Neural cell (in vitro differentiated cells): ENCODE results near the gene HK1. TPM values are rescaled to one million over a fixed set of nuclear protein-coding genes. Genes with fewer than 3 reads are reported as not detected.

ENCODE experiments used
- H2AFZ ChIP-seq: fragments of 200-600, 300-800 bp; sonication (generic), shearing (Covaris generic); 2 replicates; pipeline ENCODE4 v1.6.0; 2014; ENCODE audit warnings: low read depth, mild to moderate bottlenecking, antibody characterized with exemption, low read length, moderate library complexity
- H3F3A ChIP-seq: fragments of 200-600 bp; shearing (Covaris generic); 2 replicates; pipeline ENCODE4 v1.6.1; 2016; ENCODE audit warnings: mild to moderate bottlenecking, moderate library complexity, mixed read lengths, antibody characterized with exemption, low read length; ENCODE audit not compliant: insufficient read depth, poor library complexity, severe bottlenecking
- H3K27ac ChIP-seq: fragments of 200-600, 300-800 bp; sonication (generic), shearing (Covaris generic); 2 replicates; pipeline ENCODE4 v1.5.1; 2014; ENCODE audit warnings: mild to moderate bottlenecking, low read length, moderate library complexity
- H3K27me3 ChIP-seq: fragments of 300-800, 200-600 bp; sonication (generic), shearing (Covaris generic); 2 replicates; pipeline ENCODE4 v1.6.0; 2014; ENCODE audit warnings: mild to moderate bottlenecking, low read depth, low read length, moderate library complexity; ENCODE audit not compliant: insufficient read depth
- H3K36me3 ChIP-seq: fragments of 300-800, 200-600 bp; sonication (generic), shearing (Covaris generic); 2 replicates; pipeline ENCODE4 v1.5.1; 2014; ENCODE audit warnings: mild to moderate bottlenecking, antibody characterized with exemption, low read length, moderate library complexity; ENCODE audit not compliant: insufficient read depth
- H3K4me2 ChIP-seq: fragments of 300-800, 200-600 bp; sonication (generic), shearing (Covaris generic); 2 replicates; pipeline ENCODE4 v1.6.0; 2014; ENCODE audit warnings: mild to moderate bottlenecking, low read length
- H3K4me3 ChIP-seq: fragments of 300-800, 200-600 bp; sonication (generic), shearing (Covaris generic); 2 replicates; pipeline ENCODE4 v1.5.1; 2014; ENCODE audit warnings: mild to moderate bottlenecking, low read length, moderate library complexity
- H3K79me2 ChIP-seq: fragments of 200-600 bp; shearing (Covaris generic); replicated peaks from 2 replicates; pipeline ENCODE4 v1.6.0; 2014; ENCODE audit warnings: mild to moderate bottlenecking, low read length, moderate library complexity; ENCODE audit not compliant: insufficient read depth
- H3K9ac ChIP-seq: fragments of 300-800, 200-600 bp; sonication (generic), shearing (Covaris generic); 2 replicates; pipeline ENCODE4 v1.6.1; 2016; ENCODE audit warnings: mild to moderate bottlenecking, low read length, mixed read lengths
- H3K9me2 ChIP-seq: fragments of 200-600 bp; shearing (Covaris generic); 2 replicates; pipeline ENCODE4 v1.6.1; 2016; ENCODE audit warnings: mild to moderate bottlenecking, low read length, mixed read lengths; ENCODE audit not compliant: insufficient read depth
- H3K9me3 ChIP-seq: fragments of 200-600, 300-800 bp; sonication (generic), shearing (Covaris generic); 2 replicates; pipeline ENCODE4 v1.6.1; 2016; ENCODE audit warnings: mild to moderate bottlenecking, mixed run types, low read length, moderate library complexity, mixed read lengths
- H4K20me1 ChIP-seq: fragments of 200-600 bp; shearing (Covaris generic); 2 replicates; pipeline ENCODE4 v1.6.1; 2016; ENCODE audit warnings: mild to moderate bottlenecking, mixed run types; ENCODE audit not compliant: insufficient read depth
- CTCF ChIP-seq: fragments of 450-650 bp; IDR thresholded peaks from 2 replicates; pipeline ENCODE4 v1.5.1; 2014; ENCODE audit warnings: antibody characterized with exemption, mild to moderate bottlenecking, moderate library complexity; ENCODE audit not compliant: poor library complexity, severe bottlenecking
- EP300 ChIP-seq: fragments of 450-650 bp; conservative IDR thresholded peaks from 2 replicates; pipeline ENCODE4 v1.6.1; 2014; ENCODE audit warnings: antibody characterized with exemption, mild to moderate bottlenecking, moderate library complexity; ENCODE audit not compliant: poor library complexity, severe bottlenecking
- EZH2 ChIP-seq: fragments of 200-600, 300-800 bp; shearing (Covaris generic), sonication (generic); IDR thresholded peaks from 2 replicates; pipeline ENCODE4 v1.6.1; 2014; ENCODE audit warnings: antibody characterized with exemption, low read length, borderline replicate concordance, mild to moderate bottlenecking; ENCODE audit not compliant: insufficient read depth, poor library complexity, severe bottlenecking
- MXI1 ChIP-seq: fragments of 450-650 bp; conservative IDR thresholded peaks from 2 replicates; pipeline ENCODE4 v1.6.1; 2014; ENCODE audit warnings: antibody characterized with exemption, mild to moderate bottlenecking; ENCODE audit not compliant: poor library complexity, severe bottlenecking
- POLR2AphosphoS5 ChIP-seq: IDR thresholded peaks from 2 replicates; pipeline ENCODE4 v1.6.1; 2012
- RAD21 ChIP-seq: fragments of 450-650 bp; conservative IDR thresholded peaks from 2 replicates; pipeline ENCODE4 v1.6.1; 2014; ENCODE audit warnings: antibody characterized with exemption, mild to moderate bottlenecking, moderate library complexity
- REST ChIP-seq: IDR thresholded peaks from 2 replicates; pipeline ENCODE4 v1.6.1; 2012; ENCODE audit warnings: borderline replicate concordance
- SMC3 ChIP-seq: fragments of 450-650 bp; conservative IDR thresholded peaks from 2 replicates; pipeline ENCODE4 v1.6.1; 2014; ENCODE audit warnings: antibody characterized with exemption, mild to moderate bottlenecking, moderate library complexity; ENCODE audit not compliant: poor library complexity
- TAF1 ChIP-seq: IDR thresholded peaks from 2 replicates; pipeline ENCODE4 v1.6.1; 2012; ENCODE audit warnings: low read depth
- polyA plus RNA-seq: library from polyadenylated mRNA; depleted of rRNA; stranded (reverse); fragments of >200 nt; gene quantifications from 2 replicates; pipeline ENCODE4 v1.2.3, GENCODE V29; 2014

HK1 gene
- polyA plus RNA-seq, 1 donor from 2014 or later, result 60.5 TPM

- Histone ChIP-seq H3K4me2 (no peak overlapping the region), H2AFZ (no peak overlapping the region), H3K27me3 (no peaks in the 10 kb centered on the region), H3K79me2 (no peaks in the 10 kb centered on the region), H3K36me3 (no peaks in the 10 kb centered on the region), H4K20me1 (no peaks in the 10 kb centered on the region), H3K4me3 (no peak overlapping the region), H3K9me2 (no peaks in the 10 kb centered on the region), H3K9me3 (no peaks in the 10 kb centered on the region), H3F3A (no peaks in the 10 kb centered on the region), H3K27ac (no peak overlapping the region), H3K9ac (no peak overlapping the region)
- TF ChIP-seq POLR2AphosphoS5, result no peak
- no peak for TF ChIP-seq RAD21
- TF ChIP-seq CTCF, result no peak
- TF ChIP-seq EP300, result no peak
- TF ChIP-seq TAF1, result no peak
- TF ChIP-seq REST, result no peak
- no peak for TF ChIP-seq MXI1
- no peak for TF ChIP-seq EZH2
- no peak for TF ChIP-seq SMC3
Observed at GRCh38 chr10:69445041-69445440, 166.7 kb downstream of the HK1 start.

- H3K79me2 ChIP-seq, result no peaks in the 10 kb centered on the region
- H3K9ac ChIP-seq, result no peak overlapping the region
- no peaks in the 10 kb centered on the region for H3K27me3 ChIP-seq
- TF ChIP-seq EP300, result no peak
- H3K36me3 ChIP-seq, result no peaks in the 10 kb centered on the region
- H3K9me2 ChIP-seq, result no peaks in the 10 kb centered on the region
- no peak overlapping the region for H3K4me2 ChIP-seq
- no peak overlapping the region for H2AFZ ChIP-seq
- H3K9me3 ChIP-seq, result no peaks in the 10 kb centered on the region
- no peak overlapping the region for H3K4me3 ChIP-seq
- no peaks in the 10 kb centered on the region for H3F3A ChIP-seq
- H4K20me1 ChIP-seq, result no peaks in the 10 kb centered on the region
- H3K27ac ChIP-seq, result no peak overlapping the region
Observed at GRCh38 chr10:69446229-69446628, 167.9 kb downstream of the HK1 start.

GRCh38 chr10:69446650-69447151 is 168.4 kb downstream of the HK1 start:
- TF ChIP-seq TAF1 (no peak), CTCF (no peak), POLR2AphosphoS5 (no peak), EZH2 (no peak), EP300 (no peak), RAD21 (no peak)
- Histone ChIP-seq H4K20me1 (no peaks in the 10 kb centered on the region), H3K79me2 (no peaks in the 10 kb centered on the region), H3F3A (no peaks in the 10 kb centered on the region), H3K27ac (no peak overlapping the region), H3K4me2 (no peak overlapping the region), H3K9ac (no peak overlapping the region), H3K9me3 (no peaks in the 10 kb centered on the region), H3K4me3 (no peak overlapping the region), H2AFZ (no peak overlapping the region), H3K27me3 (peaks cover 3% of the 10 kb centered on the region), H3K36me3 (no peaks in the 10 kb centered on the region), H3K9me2 (no peaks in the 10 kb centered on the region)
